Neural cell (in vitro differentiated cells): ENCODE measurements around the gene PHGDH. TPM values are rescaled to one million over a fixed set of nuclear protein-coding genes. Genes with fewer than 3 reads are reported as not detected.

Source experiments
- H2AFZ ChIP-seq: fragments of 200-600, 300-800 bp; sonication (generic), shearing (Covaris generic); 2 replicates; pipeline ENCODE4 v1.6.0; 2014; ENCODE audit warnings: low read depth, mild to moderate bottlenecking, antibody characterized with exemption, low read length, moderate library complexity
- H3F3A ChIP-seq: fragments of 200-600 bp; shearing (Covaris generic); 2 replicates; pipeline ENCODE4 v1.6.1; 2016; ENCODE audit warnings: mild to moderate bottlenecking, moderate library complexity, mixed read lengths, antibody characterized with exemption, low read length; ENCODE audit not compliant: insufficient read depth, poor library complexity, severe bottlenecking
- H3K27ac ChIP-seq: fragments of 200-600, 300-800 bp; sonication (generic), shearing (Covaris generic); 2 replicates; pipeline ENCODE4 v1.5.1; 2014; ENCODE audit warnings: mild to moderate bottlenecking, low read length, moderate library complexity
- H3K27me3 ChIP-seq: fragments of 300-800, 200-600 bp; sonication (generic), shearing (Covaris generic); 2 replicates; pipeline ENCODE4 v1.6.0; 2014; ENCODE audit warnings: mild to moderate bottlenecking, low read depth, low read length, moderate library complexity; ENCODE audit not compliant: insufficient read depth
- H3K36me3 ChIP-seq: fragments of 300-800, 200-600 bp; sonication (generic), shearing (Covaris generic); 2 replicates; pipeline ENCODE4 v1.5.1; 2014; ENCODE audit warnings: mild to moderate bottlenecking, antibody characterized with exemption, low read length, moderate library complexity; ENCODE audit not compliant: insufficient read depth
- H3K4me2 ChIP-seq: fragments of 300-800, 200-600 bp; sonication (generic), shearing (Covaris generic); 2 replicates; pipeline ENCODE4 v1.6.0; 2014; ENCODE audit warnings: mild to moderate bottlenecking, low read length
- H3K4me3 ChIP-seq: fragments of 300-800, 200-600 bp; sonication (generic), shearing (Covaris generic); 2 replicates; pipeline ENCODE4 v1.5.1; 2014; ENCODE audit warnings: mild to moderate bottlenecking, low read length, moderate library complexity
- H3K79me2 ChIP-seq: fragments of 200-600 bp; shearing (Covaris generic); replicated peaks from 2 replicates; pipeline ENCODE4 v1.6.0; 2014; ENCODE audit warnings: mild to moderate bottlenecking, low read length, moderate library complexity; ENCODE audit not compliant: insufficient read depth
- H3K9ac ChIP-seq: fragments of 300-800, 200-600 bp; sonication (generic), shearing (Covaris generic); 2 replicates; pipeline ENCODE4 v1.6.1; 2016; ENCODE audit warnings: mild to moderate bottlenecking, low read length, mixed read lengths
- H3K9me2 ChIP-seq: fragments of 200-600 bp; shearing (Covaris generic); 2 replicates; pipeline ENCODE4 v1.6.1; 2016; ENCODE audit warnings: mild to moderate bottlenecking, low read length, mixed read lengths; ENCODE audit not compliant: insufficient read depth
- H3K9me3 ChIP-seq: fragments of 200-600, 300-800 bp; sonication (generic), shearing (Covaris generic); 2 replicates; pipeline ENCODE4 v1.6.1; 2016; ENCODE audit warnings: mild to moderate bottlenecking, mixed run types, low read length, moderate library complexity, mixed read lengths
- H4K20me1 ChIP-seq: fragments of 200-600 bp; shearing (Covaris generic); 2 replicates; pipeline ENCODE4 v1.6.1; 2016; ENCODE audit warnings: mild to moderate bottlenecking, mixed run types; ENCODE audit not compliant: insufficient read depth
- EP300 ChIP-seq: fragments of 450-650 bp; conservative IDR thresholded peaks from 2 replicates; pipeline ENCODE4 v1.6.1; 2014; ENCODE audit warnings: antibody characterized with exemption, mild to moderate bottlenecking, moderate library complexity; ENCODE audit not compliant: poor library complexity, severe bottlenecking
- EZH2 ChIP-seq: fragments of 200-600, 300-800 bp; shearing (Covaris generic), sonication (generic); IDR thresholded peaks from 2 replicates; pipeline ENCODE4 v1.6.1; 2014; ENCODE audit warnings: antibody characterized with exemption, low read length, borderline replicate concordance, mild to moderate bottlenecking; ENCODE audit not compliant: insufficient read depth, poor library complexity, severe bottlenecking
- MXI1 ChIP-seq: fragments of 450-650 bp; conservative IDR thresholded peaks from 2 replicates; pipeline ENCODE4 v1.6.1; 2014; ENCODE audit warnings: antibody characterized with exemption, mild to moderate bottlenecking; ENCODE audit not compliant: poor library complexity, severe bottlenecking
- POLR2AphosphoS5 ChIP-seq: IDR thresholded peaks from 2 replicates; pipeline ENCODE4 v1.6.1; 2012
- RAD21 ChIP-seq: fragments of 450-650 bp; conservative IDR thresholded peaks from 2 replicates; pipeline ENCODE4 v1.6.1; 2014; ENCODE audit warnings: antibody characterized with exemption, mild to moderate bottlenecking, moderate library complexity
- SMC3 ChIP-seq: fragments of 450-650 bp; conservative IDR thresholded peaks from 2 replicates; pipeline ENCODE4 v1.6.1; 2014; ENCODE audit warnings: antibody characterized with exemption, mild to moderate bottlenecking, moderate library complexity; ENCODE audit not compliant: poor library complexity
- TAF1 ChIP-seq: IDR thresholded peaks from 2 replicates; pipeline ENCODE4 v1.6.1; 2012; ENCODE audit warnings: low read depth
- polyA plus RNA-seq: library from polyadenylated mRNA; depleted of rRNA; stranded (reverse); fragments of >200 nt; gene quantifications from 2 replicates; pipeline ENCODE4 v1.2.3, GENCODE V29; 2014
- TF ChIP-seq, protein P1 (sequence below): IDR thresholded peaks from 2 replicates; pipeline ENCODE4 v1.6.1; 2012; ENCODE audit warnings: borderline replicate concordance
- TF ChIP-seq, protein P2 (sequence below): fragments of 450-650 bp; IDR thresholded peaks from 2 replicates; pipeline ENCODE4 v1.5.1; 2014; ENCODE audit warnings: antibody characterized with exemption, mild to moderate bottlenecking, moderate library complexity; ENCODE audit not compliant: poor library complexity, severe bottlenecking

PHGDH gene
- polyA plus RNA-seq, 1 donor from 2014 or later, result 11.8 TPM

DNA sequence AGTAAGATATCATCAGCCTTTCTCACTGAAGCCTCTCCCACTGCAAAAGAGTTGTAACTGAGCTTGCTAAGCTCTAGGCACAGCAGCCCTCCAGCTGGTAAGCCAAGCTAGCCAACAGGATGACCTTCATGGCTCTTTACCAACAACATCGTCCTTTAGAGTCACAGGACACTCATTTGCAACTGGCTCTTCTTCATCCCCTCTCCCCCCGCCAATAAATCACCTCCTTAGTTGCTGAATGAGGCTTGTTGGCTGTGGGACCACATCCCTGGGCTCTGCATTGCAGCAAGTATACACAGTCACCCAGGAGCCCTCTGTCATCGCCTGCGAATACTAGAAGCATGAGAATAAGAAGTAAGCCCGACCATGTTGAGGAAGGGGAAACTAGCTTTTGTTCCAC is 47.7 kb upstream of the PHGDH start:
- Histone ChIP-seq H3K36me3 (no peaks in the 10 kb centered on the region), H3K9me3 (no peaks in the 10 kb centered on the region), H4K20me1 (no peaks in the 10 kb centered on the region), H3K9ac (no peak overlapping the region), H3K9me2 (no peaks in the 10 kb centered on the region), H2AFZ (no peak overlapping the region), H3K79me2 (no peaks in the 10 kb centered on the region), H3K4me3 (no peak overlapping the region), H3F3A (no peaks in the 10 kb centered on the region), H3K4me2 (no peak overlapping the region), H3K27ac (no peak overlapping the region), H3K27me3 (no peaks in the 10 kb centered on the region)
- TF ChIP-seq SMC3 (no peak), TAF1 (no peak), MXI1 (no peak), POLR2AphosphoS5 (no peak), EZH2 (no peak), RAD21 (no peak), EP300 (no peak)
- TF ChIP-seq, protein P1, sequence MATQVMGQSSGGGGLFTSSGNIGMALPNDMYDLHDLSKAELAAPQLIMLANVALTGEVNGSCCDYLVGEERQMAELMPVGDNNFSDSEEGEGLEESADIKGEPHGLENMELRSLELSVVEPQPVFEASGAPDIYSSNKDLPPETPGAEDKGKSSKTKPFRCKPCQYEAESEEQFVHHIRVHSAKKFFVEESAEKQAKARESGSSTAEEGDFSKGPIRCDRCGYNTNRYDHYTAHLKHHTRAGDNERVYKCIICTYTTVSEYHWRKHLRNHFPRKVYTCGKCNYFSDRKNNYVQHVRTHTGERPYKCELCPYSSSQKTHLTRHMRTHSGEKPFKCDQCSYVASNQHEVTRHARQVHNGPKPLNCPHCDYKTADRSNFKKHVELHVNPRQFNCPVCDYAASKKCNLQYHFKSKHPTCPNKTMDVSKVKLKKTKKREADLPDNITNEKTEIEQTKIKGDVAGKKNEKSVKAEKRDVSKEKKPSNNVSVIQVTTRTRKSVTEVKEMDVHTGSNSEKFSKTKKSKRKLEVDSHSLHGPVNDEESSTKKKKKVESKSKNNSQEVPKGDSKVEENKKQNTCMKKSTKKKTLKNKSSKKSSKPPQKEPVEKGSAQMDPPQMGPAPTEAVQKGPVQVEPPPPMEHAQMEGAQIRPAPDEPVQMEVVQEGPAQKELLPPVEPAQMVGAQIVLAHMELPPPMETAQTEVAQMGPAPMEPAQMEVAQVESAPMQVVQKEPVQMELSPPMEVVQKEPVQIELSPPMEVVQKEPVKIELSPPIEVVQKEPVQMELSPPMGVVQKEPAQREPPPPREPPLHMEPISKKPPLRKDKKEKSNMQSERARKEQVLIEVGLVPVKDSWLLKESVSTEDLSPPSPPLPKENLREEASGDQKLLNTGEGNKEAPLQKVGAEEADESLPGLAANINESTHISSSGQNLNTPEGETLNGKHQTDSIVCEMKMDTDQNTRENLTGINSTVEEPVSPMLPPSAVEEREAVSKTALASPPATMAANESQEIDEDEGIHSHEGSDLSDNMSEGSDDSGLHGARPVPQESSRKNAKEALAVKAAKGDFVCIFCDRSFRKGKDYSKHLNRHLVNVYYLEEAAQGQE, result no peak
- TF ChIP-seq, protein P2, sequence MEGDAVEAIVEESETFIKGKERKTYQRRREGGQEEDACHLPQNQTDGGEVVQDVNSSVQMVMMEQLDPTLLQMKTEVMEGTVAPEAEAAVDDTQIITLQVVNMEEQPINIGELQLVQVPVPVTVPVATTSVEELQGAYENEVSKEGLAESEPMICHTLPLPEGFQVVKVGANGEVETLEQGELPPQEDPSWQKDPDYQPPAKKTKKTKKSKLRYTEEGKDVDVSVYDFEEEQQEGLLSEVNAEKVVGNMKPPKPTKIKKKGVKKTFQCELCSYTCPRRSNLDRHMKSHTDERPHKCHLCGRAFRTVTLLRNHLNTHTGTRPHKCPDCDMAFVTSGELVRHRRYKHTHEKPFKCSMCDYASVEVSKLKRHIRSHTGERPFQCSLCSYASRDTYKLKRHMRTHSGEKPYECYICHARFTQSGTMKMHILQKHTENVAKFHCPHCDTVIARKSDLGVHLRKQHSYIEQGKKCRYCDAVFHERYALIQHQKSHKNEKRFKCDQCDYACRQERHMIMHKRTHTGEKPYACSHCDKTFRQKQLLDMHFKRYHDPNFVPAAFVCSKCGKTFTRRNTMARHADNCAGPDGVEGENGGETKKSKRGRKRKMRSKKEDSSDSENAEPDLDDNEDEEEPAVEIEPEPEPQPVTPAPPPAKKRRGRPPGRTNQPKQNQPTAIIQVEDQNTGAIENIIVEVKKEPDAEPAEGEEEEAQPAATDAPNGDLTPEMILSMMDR, result no peak

DNA sequence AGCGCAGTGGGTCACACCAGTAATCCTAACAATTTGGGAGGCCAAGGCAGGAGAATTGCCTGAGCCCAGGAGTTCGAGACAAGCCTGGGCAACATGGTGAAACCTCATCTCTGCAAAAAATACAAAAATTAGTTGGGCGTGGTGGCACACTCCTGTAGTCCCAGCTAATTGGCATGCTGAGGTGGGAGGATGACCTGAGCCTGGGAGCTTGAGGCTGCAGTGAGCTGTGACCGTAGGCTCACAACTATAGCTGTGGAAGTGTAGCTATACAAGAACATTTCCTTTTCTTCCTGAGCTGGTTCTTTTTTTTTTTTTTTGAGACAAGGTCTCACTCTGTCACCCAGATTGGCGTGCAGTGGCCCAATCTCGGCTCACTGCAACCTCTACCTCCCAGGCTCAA is 44.6 kb upstream of the PHGDH start:
- no peak overlapping the region for H2AFZ ChIP-seq
- no peaks in the 10 kb centered on the region for H3K27me3 ChIP-seq
- no peak overlapping the region for H3K4me3 ChIP-seq
- TF ChIP-seq, protein P1, result no peak
- TF ChIP-seq, protein P2, result no peak
- TF ChIP-seq SMC3, result no peak
- no peak for TF ChIP-seq TAF1
- no peak for TF ChIP-seq EZH2
- no peak for TF ChIP-seq EP300
- no peak for TF ChIP-seq POLR2AphosphoS5
- no peak for TF ChIP-seq RAD21
- TF ChIP-seq MXI1, result no peak
- no peaks in the 10 kb centered on the region for H4K20me1 ChIP-seq
- no peak overlapping the region for H3K4me2 ChIP-seq
- no peaks in the 10 kb centered on the region for H3K9me3 ChIP-seq
- H3K9me2 ChIP-seq, result no peaks in the 10 kb centered on the region
- no peaks in the 10 kb centered on the region for H3K79me2 ChIP-seq
- H3K27ac ChIP-seq, result no peak overlapping the region
- H3F3A ChIP-seq, result no peaks in the 10 kb centered on the region
- H3K36me3 ChIP-seq, result no peaks in the 10 kb centered on the region
- H3K9ac ChIP-seq, result no peak overlapping the region
